HepG2 (cell line): ENCODE results near the gene CLEC20A. TPM values are rescaled to one million over a fixed set of nuclear protein-coding genes. Genes with fewer than 3 reads are reported as not detected.

Experiments
- HMG20B ChIP-seq: conservative IDR thresholded peaks from 2 replicates; pipeline ENCODE4 v1.6.1; 2016; ENCODE audit warnings: missing genetic modification reagents, missing compliant biosample characterization
- HOXA5 ChIP-seq: sonication (generic); formaldehyde crosslinking; IDR thresholded peaks from 2 replicates; pipeline ENCODE4 v1.4.0; 2020; ENCODE audit warnings: missing genetic modification reagents
- ISL2 ChIP-seq: sonication (generic); formaldehyde crosslinking; IDR thresholded peaks from 2 replicates; pipeline ENCODE4 v1.5.0; 2020; ENCODE audit warnings: missing genetic modification reagents
- KDM2A ChIP-seq: sonication (generic); formaldehyde crosslinking; IDR thresholded peaks from 2 replicates; pipeline ENCODE4 v1.4.0; 2020; ENCODE audit warnings: low read depth, missing genetic modification reagents, borderline replicate concordance
- KDM4B ChIP-seq: sonication (generic); formaldehyde crosslinking; IDR thresholded peaks from 2 replicates; pipeline ENCODE4 v1.4.0; 2020; ENCODE audit warnings: missing genetic modification reagents
- PPARG ChIP-seq: conservative IDR thresholded peaks from 2 replicates; pipeline ENCODE4 v1.6.1; 2016; ENCODE audit warnings: missing biosample characterization, missing genetic modification reagents
- SNAI1 ChIP-seq: sonication (generic); formaldehyde crosslinking; IDR thresholded peaks from 2 replicates; pipeline ENCODE4 v1.5.0; 2020; ENCODE audit warnings: mild to moderate bottlenecking, missing genetic modification reagents, borderline replicate concordance
- STAG1 ChIP-seq: sonication (generic); formaldehyde crosslinking; IDR thresholded peaks from 2 replicates; pipeline ENCODE4 v1.4.0; 2020; ENCODE audit warnings: missing genetic modification reagents
- ZNF329 ChIP-seq: sonication (generic); formaldehyde crosslinking; IDR thresholded peaks from 2 replicates; pipeline ENCODE4 v1.9.0; 2021; ENCODE audit warnings: low read depth, mild to moderate bottlenecking, missing genetic modification reagents
- ZNF354B ChIP-seq: sonication (generic); formaldehyde crosslinking; IDR thresholded peaks from 2 replicates; pipeline ENCODE4 v1.8.0; 2022; ENCODE audit warnings: mild to moderate bottlenecking, missing genetic modification reagents
- ZNF441 ChIP-seq: sonication (generic); formaldehyde crosslinking; IDR thresholded peaks from 2 replicates; pipeline ENCODE4 v1.7.0; 2021; ENCODE audit warnings: missing genetic modification reagents, borderline replicate concordance
- polyA plus RNA-seq, 8 experiments: library from polyadenylated mRNA; depleted of rRNA in 3 of 8; stranded (reverse) in 7 of 8; unstranded in 1 of 8; fragments of >200 nt; fragmentation: Illumina TruSeq in 4 of 8; extraction: Trizol in 4 of 8; gene quantifications; 2 replicates each; pipeline versions ENCODE4 v1.2.1 to v1.2.3, GENCODE V29; 2011 to 2016; ENCODE audit warnings: low read depth in 4 of 8, missing spikeins in 1 of 8, mixed read lengths in 1 of 8; ENCODE audit not compliant: insufficient read depth in 1 of 8
- total RNA-seq, 5 experiments: library from RNA; depleted of rRNA; stranded (reverse); fragments of >200 nt; fragmentation: Illumina TruSeq; extraction: Trizol; gene quantifications; 2 replicates each; pipeline ENCODE4 v1.2.3, GENCODE V29; 2016; ENCODE audit warnings: low read depth in 1 of 5
- TF ChIP-seq, protein P1 (sequence below): sonication (generic); formaldehyde crosslinking; IDR thresholded peaks from 2 replicates; pipeline ENCODE4 v1.9.0; 2021; ENCODE audit warnings: mild to moderate bottlenecking, missing genetic modification reagents
- TF ChIP-seq, protein P2 (sequence below): sonication (generic); formaldehyde crosslinking; IDR thresholded peaks from 2 replicates; pipeline ENCODE4 v1.5.1; 2020; ENCODE audit warnings: missing genetic modification reagents, mild to moderate bottlenecking, borderline replicate concordance
- TF ChIP-seq, protein P3 (sequence below): sonication (generic); formaldehyde crosslinking; IDR thresholded peaks from 2 replicates; pipeline ENCODE4 v1.8.0; 2022; ENCODE audit warnings: missing genetic modification reagents, mild to moderate bottlenecking, moderate library complexity, borderline replicate concordance
- TF ChIP-seq, protein P4 (sequence below): IDR thresholded peaks from 2 replicates; pipeline ENCODE4 v1.6.1; 2012; ENCODE audit warnings: low read length, improper control_type of control experiment

The CLEC20A gene
- total and polyA plus RNA-seq, 2 of the 13 experiments (the other 11 are each of a cell fraction or from before 2014, with no cell fraction given), result not detected

DNA sequence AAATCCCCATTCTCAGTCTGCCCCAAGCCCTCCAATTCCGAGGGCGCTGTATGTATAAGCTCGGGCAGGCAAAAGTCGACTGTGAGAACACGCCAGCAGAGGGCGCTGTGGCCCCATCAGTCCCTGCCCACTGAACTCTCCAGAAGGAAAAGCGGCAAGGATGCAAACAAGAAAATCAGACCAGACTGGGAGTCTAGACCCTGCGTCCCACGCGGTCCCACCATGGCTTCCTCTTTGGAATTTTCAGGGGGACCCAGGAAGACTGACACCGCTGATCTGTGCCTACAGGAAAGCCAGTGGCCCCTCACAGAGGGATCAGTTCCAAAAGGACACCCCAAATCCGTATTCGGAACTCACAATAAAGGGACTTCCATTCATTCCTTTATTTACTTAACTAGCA is 35.6 kb upstream of the CLEC20A start (continued):
- TF ChIP-seq, protein P1, sequence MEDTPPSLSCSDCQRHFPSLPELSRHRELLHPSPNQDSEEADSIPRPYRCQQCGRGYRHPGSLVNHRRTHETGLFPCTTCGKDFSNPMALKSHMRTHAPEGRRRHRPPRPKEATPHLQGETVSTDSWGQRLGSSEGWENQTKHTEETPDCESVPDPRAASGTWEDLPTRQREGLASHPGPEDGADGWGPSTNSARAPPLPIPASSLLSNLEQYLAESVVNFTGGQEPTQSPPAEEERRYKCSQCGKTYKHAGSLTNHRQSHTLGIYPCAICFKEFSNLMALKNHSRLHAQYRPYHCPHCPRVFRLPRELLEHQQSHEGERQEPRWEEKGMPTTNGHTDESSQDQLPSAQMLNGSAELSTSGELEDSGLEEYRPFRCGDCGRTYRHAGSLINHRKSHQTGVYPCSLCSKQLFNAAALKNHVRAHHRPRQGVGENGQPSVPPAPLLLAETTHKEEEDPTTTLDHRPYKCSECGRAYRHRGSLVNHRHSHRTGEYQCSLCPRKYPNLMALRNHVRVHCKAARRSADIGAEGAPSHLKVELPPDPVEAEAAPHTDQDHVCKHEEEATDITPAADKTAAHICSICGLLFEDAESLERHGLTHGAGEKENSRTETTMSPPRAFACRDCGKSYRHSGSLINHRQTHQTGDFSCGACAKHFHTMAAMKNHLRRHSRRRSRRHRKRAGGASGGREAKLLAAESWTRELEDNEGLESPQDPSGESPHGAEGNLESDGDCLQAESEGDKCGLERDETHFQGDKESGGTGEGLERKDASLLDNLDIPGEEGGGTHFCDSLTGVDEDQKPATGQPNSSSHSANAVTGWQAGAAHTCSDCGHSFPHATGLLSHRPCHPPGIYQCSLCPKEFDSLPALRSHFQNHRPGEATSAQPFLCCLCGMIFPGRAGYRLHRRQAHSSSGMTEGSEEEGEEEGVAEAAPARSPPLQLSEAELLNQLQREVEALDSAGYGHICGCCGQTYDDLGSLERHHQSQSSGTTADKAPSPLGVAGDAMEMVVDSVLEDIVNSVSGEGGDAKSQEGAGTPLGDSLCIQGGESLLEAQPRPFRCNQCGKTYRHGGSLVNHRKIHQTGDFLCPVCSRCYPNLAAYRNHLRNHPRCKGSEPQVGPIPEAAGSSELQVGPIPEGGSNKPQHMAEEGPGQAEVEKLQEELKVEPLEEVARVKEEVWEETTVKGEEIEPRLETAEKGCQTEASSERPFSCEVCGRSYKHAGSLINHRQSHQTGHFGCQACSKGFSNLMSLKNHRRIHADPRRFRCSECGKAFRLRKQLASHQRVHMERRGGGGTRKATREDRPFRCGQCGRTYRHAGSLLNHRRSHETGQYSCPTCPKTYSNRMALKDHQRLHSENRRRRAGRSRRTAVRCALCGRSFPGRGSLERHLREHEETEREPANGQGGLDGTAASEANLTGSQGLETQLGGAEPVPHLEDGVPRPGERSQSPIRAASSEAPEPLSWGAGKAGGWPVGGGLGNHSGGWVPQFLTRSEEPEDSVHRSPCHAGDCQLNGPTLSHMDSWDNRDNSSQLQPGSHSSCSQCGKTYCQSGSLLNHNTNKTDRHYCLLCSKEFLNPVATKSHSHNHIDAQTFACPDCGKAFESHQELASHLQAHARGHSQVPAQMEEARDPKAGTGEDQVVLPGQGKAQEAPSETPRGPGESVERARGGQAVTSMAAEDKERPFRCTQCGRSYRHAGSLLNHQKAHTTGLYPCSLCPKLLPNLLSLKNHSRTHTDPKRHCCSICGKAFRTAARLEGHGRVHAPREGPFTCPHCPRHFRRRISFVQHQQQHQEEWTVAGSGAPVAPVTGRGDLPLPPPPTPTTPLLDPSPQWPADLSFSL (CRISPR knock-in tag), result no peak
- TF ChIP-seq ISL2 (no peak), ZNF441 (CRISPR knock-in tag) (no peak), HMG20B (no peak), SNAI1 (CRISPR knock-in tag) (no peak), ZNF329 (CRISPR knock-in tag) (no peak), KDM2A (peak; percentile 68; the same call in 1 of the 2 replicates), STAG1 (peak; percentile 95), KDM4B (CRISPR knock-in tag) (no peak), PPARG (no peak), HOXA5 (CRISPR knock-in tag) (0 out of 2 replicates have a peak, but pooled peaks have one; percentile 40), ZNF354B (CRISPR knock-in tag) (no peak)
- TF ChIP-seq, protein P2, sequence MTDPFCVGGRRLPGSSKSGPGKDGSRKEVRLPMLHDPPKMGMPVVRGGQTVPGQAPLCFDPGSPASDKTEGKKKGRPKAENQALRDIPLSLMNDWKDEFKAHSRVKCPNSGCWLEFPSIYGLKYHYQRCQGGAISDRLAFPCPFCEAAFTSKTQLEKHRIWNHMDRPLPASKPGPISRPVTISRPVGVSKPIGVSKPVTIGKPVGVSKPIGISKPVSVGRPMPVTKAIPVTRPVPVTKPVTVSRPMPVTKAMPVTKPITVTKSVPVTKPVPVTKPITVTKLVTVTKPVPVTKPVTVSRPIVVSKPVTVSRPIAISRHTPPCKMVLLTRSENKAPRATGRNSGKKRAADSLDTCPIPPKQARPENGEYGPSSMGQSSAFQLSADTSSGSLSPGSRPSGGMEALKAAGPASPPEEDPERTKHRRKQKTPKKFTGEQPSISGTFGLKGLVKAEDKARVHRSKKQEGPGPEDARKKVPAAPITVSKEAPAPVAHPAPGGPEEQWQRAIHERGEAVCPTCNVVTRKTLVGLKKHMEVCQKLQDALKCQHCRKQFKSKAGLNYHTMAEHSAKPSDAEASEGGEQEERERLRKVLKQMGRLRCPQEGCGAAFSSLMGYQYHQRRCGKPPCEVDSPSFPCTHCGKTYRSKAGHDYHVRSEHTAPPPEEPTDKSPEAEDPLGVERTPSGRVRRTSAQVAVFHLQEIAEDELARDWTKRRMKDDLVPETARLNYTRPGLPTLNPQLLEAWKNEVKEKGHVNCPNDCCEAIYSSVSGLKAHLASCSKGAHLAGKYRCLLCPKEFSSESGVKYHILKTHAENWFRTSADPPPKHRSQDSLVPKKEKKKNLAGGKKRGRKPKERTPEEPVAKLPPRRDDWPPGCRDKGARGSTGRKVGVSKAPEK, result no peak
- TF ChIP-seq, protein P3, sequence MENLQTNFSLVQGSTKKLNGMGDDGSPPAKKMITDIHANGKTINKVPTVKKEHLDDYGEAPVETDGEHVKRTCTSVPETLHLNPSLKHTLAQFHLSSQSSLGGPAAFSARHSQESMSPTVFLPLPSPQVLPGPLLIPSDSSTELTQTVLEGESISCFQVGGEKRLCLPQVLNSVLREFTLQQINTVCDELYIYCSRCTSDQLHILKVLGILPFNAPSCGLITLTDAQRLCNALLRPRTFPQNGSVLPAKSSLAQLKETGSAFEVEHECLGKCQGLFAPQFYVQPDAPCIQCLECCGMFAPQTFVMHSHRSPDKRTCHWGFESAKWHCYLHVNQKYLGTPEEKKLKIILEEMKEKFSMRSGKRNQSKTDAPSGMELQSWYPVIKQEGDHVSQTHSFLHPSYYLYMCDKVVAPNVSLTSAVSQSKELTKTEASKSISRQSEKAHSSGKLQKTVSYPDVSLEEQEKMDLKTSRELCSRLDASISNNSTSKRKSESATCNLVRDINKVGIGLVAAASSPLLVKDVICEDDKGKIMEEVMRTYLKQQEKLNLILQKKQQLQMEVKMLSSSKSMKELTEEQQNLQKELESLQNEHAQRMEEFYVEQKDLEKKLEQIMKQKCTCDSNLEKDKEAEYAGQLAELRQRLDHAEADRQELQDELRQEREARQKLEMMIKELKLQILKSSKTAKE (CRISPR knock-in tag), result no peak
- TF ChIP-seq, protein P4, sequence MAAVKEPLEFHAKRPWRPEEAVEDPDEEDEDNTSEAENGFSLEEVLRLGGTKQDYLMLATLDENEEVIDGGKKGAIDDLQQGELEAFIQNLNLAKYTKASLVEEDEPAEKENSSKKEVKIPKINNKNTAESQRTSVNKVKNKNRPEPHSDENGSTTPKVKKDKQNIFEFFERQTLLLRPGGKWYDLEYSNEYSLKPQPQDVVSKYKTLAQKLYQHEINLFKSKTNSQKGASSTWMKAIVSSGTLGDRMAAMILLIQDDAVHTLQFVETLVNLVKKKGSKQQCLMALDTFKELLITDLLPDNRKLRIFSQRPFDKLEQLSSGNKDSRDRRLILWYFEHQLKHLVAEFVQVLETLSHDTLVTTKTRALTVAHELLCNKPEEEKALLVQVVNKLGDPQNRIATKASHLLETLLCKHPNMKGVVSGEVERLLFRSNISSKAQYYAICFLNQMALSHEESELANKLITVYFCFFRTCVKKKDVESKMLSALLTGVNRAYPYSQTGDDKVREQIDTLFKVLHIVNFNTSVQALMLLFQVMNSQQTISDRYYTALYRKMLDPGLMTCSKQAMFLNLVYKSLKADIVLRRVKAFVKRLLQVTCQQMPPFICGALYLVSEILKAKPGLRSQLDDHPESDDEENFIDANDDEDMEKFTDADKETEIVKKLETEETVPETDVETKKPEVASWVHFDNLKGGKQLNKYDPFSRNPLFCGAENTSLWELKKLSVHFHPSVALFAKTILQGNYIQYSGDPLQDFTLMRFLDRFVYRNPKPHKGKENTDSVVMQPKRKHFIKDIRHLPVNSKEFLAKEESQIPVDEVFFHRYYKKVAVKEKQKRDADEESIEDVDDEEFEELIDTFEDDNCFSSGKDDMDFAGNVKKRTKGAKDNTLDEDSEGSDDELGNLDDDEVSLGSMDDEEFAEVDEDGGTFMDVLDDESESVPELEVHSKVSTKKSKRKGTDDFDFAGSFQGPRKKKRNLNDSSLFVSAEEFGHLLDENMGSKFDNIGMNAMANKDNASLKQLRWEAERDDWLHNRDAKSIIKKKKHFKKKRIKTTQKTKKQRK, result no peak
